Natural killer cell treated with Interleukin-12 subunit alpha and Interleukin-12 subunit beta and Interleukin-15 and Interleukin-18, amount 100 ng/mL, for 72 hours (primary cell): ENCODE measurements around the gene AIF1. TPM values are rescaled to one million over a fixed set of nuclear protein-coding genes. Genes with fewer than 3 reads are reported as not detected.

ENCODE experiments used
- ATAC-seq, 2 donors: fragments of 150-1000 bp; cut with Tn5 transposase in 1 of 2; sonication (Bioruptor Pico), chemical (Tn5 transposase) in 1 of 2; 2 replicates each; pipeline ENCODE4 v1.10.0; 2021
- DNase-seq: peaks from one replicate; pipeline ENCODE4 v3.0.0; 2022; ENCODE audit warnings: low spot score
- H3K27ac Mint-ChIP-seq, 2 donors: 1 replicate in 1 of 2; 2 replicates in 1 of 2; pipeline ENCODE4 v1.8.0; 2022; ENCODE audit warnings: mixed read lengths in 2 of 2, mild to moderate bottlenecking in 1 of 2, moderate library complexity in 1 of 2
- H3K27me3 Mint-ChIP-seq, 2 donors: 1 replicate in 1 of 2; 2 replicates in 1 of 2; pipeline ENCODE4 v1.8.0; 2022; ENCODE audit warnings: mixed read lengths in 2 of 2
- H3K36me3 Mint-ChIP-seq: one replicate; pipeline ENCODE4 v1.8.0; 2022; ENCODE audit warnings: mixed read lengths
- H3K4me1 Mint-ChIP-seq, 2 donors: 1 replicate in 1 of 2; 2 replicates in 1 of 2; pipeline ENCODE4 v1.8.0; 2022; ENCODE audit warnings: low read depth in 2 of 2, mixed read lengths in 2 of 2, mild to moderate bottlenecking in 1 of 2
- H3K4me3 Mint-ChIP-seq: one replicate; pipeline ENCODE4 v1.8.0; 2022; ENCODE audit warnings: mixed read lengths
- H3K9me3 Mint-ChIP-seq: 2 replicates; pipeline ENCODE4 v1.8.0; 2022; ENCODE audit warnings: mixed read lengths
- total RNA-seq, 2 donors: library from RNA; stranded (reverse); gene quantifications; one replicate each; pipeline ENCODE4 v1.2.3, GENCODE V29; 2022

AIF1 gene
- total RNA-seq, 2 donors from 2014 or later, result 9.3 to 20.0 TPM

DNA sequence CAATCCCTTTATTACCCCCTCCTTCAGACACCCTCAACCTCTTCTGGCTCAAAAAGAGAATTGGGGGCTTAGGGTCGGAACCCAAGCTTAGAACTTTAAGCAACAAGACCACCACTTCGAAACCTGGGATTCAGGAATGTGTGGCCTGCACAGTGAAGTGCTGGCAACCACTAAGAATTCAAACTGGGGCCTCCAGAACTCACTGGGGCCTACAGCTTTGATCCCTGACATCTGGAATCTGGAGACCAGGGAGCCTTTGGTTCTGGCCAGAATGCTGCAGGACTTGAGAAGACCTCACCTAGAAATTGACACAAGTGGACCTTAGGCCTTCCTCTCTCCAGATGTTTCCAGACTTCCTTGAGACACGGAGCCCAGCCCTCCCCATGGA lies 37.5 kb upstream of the AIF1 start:
- no peaks in the 10 kb centered on the region for H3K9me3 Mint-ChIP-seq
- H3K4me1 Mint-ChIP-seq, result peaks cover 78 to 88% of the 10 kb centered on the region in 2 donors
- H3K4me3 Mint-ChIP-seq, result peak overlapping the region; percentile 96
- ATAC-seq (no peak), DNase-seq (no peak)
- H3K27ac Mint-ChIP-seq, result peak overlapping the region; percentile 88 to 92
- no peaks in the 10 kb centered on the region for H3K27me3 Mint-ChIP-seq
- H3K36me3 Mint-ChIP-seq, result peaks cover 26% of the 10 kb centered on the region

DNA sequence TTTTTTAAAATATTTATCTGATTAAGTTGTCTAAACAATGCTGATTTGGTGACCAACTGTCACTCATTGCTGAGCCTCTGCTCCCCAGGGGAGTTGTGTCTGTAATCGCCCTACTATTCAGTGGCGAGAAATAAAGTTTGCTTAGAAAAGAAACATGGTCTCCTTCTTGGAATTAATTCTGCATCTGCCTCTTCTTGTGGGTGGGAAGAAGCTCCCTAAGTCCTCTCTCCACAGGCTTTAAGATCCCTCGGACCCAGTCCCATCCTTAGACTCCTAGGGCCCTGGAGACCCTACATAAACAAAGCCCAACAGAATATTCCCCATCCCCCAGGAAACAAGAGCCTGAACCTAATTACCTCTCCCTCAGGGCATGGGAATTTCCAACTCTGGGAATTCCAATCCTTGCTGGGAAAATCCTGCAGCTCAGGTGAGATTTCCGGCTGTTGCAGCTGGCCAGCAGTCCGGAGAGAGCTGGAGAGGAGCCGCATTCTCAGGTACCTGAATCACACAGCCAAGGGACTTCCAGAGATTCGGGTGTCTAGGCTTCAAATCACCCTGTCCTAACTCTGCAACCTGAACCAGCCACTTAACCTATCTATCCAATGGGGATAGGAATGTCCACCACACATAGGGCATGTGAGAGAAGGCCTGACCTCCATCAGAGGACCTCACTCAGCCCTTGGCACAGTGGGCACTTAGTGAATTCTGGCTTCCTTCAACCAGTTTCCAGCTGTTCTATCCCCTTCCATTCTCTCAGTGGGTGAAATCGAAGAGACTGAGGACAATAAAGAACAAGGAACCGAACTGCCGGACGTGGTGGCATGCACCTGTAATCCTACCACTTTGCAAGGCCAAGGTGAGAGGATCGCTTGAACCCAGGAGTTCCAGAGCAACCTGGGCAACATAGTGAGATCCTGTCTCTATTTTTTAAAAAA lies 36.6 kb upstream of the AIF1 start:
- H3K27me3 Mint-ChIP-seq, result no peaks in the 10 kb centered on the region
- DNase-seq (no peak), ATAC-seq (no peak)
- peak overlapping the region; percentile 88 to 92 for H3K27ac Mint-ChIP-seq
- peaks cover 26% of the 10 kb centered on the region for H3K36me3 Mint-ChIP-seq
- peaks cover 76 to 85% of the 10 kb centered on the region in 2 donors for H3K4me1 Mint-ChIP-seq
- H3K4me3 Mint-ChIP-seq, result peak overlapping the region; percentile 100
- no peaks in the 10 kb centered on the region for H3K9me3 Mint-ChIP-seq

GRCh38 chr6:31579119-31579505 lies 35.9 kb upstream of the AIF1 start:
- no peak for ATAC-seq
- Mint-ChIP-seq H3K4me3 (peak overlapping the region; percentile 100), H3K4me1 (peaks cover 69 to 78% of the 10 kb centered on the region in 2 donors), H3K27me3 (no peaks in the 10 kb centered on the region), H3K9me3 (no peaks in the 10 kb centered on the region), H3K27ac (peak overlapping the region; percentile 88 to 92), H3K36me3 (peaks cover 26% of the 10 kb centered on the region)
- no peak for DNase-seq

GRCh38 chr6:31579546-31580437 lies 35.2 kb upstream of the AIF1 start:
- no peak for DNase-seq
- Mint-ChIP-seq H3K4me3 (peak overlapping the region; percentile 100), H3K27me3 (no peaks in the 10 kb centered on the region), H3K36me3 (peaks cover 26% of the 10 kb centered on the region), H3K9me3 (no peaks in the 10 kb centered on the region), H3K27ac (peak overlapping the region; percentile 88 to 92), H3K4me1 (peaks cover 64 to 73% of the 10 kb centered on the region in 2 donors)
- ATAC-seq, result no peak

DNA sequence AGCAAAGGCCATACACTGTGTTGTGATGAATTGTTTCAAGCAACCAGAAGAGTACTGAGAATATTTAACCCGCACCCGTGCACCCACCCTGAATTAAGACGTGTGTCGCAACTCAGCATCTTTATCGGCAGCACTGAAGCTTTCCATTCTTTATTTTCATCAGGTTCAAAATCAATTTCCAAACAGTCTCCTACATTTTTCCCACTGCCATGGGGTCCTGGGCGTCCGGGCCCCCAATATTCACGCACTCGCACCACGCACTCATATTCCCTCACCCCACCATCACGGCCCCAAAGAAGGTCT lies 34.6 kb upstream of the AIF1 start:
- H3K4me3 Mint-ChIP-seq, result peak overlapping the region; percentile 100
- H3K4me1 Mint-ChIP-seq, result peaks cover 62 to 69% of the 10 kb centered on the region in 2 donors
- DNase-seq (no peak), ATAC-seq (peak in 1 of 2 donors; percentile 0)
- H3K27ac Mint-ChIP-seq, result peak overlapping the region; percentile 88 to 92
- H3K27me3 Mint-ChIP-seq, result no peaks in the 10 kb centered on the region
- H3K9me3 Mint-ChIP-seq, result no peaks in the 10 kb centered on the region
- H3K36me3 Mint-ChIP-seq, result peaks cover 26% of the 10 kb centered on the region

- H3K36me3 Mint-ChIP-seq, result peaks cover 21% of the 10 kb centered on the region
- peak overlapping the region; percentile 100 for H3K4me3 Mint-ChIP-seq
- peak; percentile 91 for DNase-seq
- no peaks in the 10 kb centered on the region for H3K27me3 Mint-ChIP-seq
- H3K27ac Mint-ChIP-seq, result peak overlapping the region; percentile 88 to 92
- peak; percentile 83 to 86 for ATAC-seq
- no peaks in the 10 kb centered on the region for H3K9me3 Mint-ChIP-seq
- H3K4me1 Mint-ChIP-seq, result peaks cover 62 to 69% of the 10 kb centered on the region in 2 donors
Observed at GRCh38 chr6:31580807-31581433, 34.1 kb upstream of the AIF1 start.

DNA sequence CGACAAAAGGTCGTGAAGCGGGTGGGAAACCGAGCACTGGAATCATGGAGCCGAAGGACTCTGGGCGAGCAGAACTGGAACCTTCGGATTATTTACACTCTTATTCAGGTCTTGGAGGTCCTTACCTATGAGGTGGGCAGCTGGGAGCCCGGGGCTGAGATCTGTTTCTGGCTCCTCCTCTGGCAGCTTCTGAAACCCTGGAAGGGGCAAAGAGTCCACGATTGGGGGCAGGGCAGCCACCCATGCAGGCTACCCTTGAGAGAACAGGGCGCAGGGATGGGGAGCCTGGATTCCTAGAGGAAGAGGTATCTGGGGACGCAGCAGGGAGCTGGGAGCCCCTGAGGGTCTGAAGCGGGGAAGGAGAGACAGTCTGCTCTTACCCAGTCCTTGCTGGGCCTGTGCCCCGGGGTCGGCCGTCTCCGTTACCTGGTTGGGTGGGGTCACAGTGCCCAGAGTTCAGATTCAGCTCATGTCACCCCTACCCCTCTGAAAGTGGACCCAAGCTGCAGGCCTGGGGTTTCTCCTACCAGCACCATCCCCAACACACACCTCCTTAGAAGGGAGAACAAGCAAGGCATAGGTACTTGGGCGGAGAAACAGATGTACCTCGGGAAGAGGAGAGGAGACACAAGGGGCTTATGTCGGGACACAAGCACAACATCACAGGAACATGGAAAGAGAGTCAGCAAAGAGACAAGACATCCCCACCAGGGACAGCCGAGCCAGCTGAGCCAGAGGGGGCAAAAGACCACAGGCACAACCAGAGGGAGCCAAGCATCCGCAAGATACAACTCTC lies 33.4 kb upstream of the AIF1 start:
- Mint-ChIP-seq H3K9me3 (no peaks in the 10 kb centered on the region), H3K4me1 (peaks cover 60 to 69% of the 10 kb centered on the region in 2 donors), H3K4me3 (peak overlapping the region; percentile 100), H3K36me3 (peaks cover 14% of the 10 kb centered on the region), H3K27me3 (no peaks in the 10 kb centered on the region), H3K27ac (peak overlapping the region; percentile 88 to 92)
- DNase-seq, result no peak
- no peak for ATAC-seq

DNA sequence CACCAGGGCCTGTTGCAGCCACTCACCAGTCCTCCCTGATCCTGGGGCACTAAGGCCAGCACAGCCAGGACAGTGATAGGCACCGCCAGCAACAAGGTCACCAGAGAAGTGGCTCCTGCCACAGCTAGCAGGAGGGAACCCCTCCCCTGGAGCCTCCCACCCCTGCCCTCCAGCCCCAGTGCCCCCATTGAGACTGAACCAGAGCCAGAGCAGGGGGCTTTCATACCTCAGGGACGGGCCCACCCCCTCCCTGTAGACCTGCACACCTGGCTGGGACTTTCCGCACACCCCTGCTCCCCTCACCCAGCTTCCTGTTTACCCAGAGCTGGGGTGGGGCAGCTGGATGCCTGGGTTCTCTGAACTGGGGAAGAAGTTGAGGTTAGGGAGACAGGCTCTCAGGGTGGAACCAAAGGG lies 32.8 kb upstream of the AIF1 start, which contains the start of gene LTB:
Gene LTB, minus strand, starts transcription at position 195 of the 414 bp plus-strand sequence. Its CDS starts 7 bp downstream, at position 188.
- Mint-ChIP-seq H3K27ac (peak within 1 kb of the TSS; percentile 88 to 92), H3K36me3 (peaks cover 10% of the 10 kb centered on the region), H3K4me1 (peaks cover 61 to 70% of the 10 kb centered on the region in 2 donors), H3K9me3 (no peaks in the 10 kb centered on the region), H3K27me3 (no peaks in the 10 kb centered on the region), H3K4me3 (peak within 1 kb of the TSS; percentile 100)
- no peak for ATAC-seq
- no peak for DNase-seq

- Mint-ChIP-seq H3K9me3 (no peaks in the 10 kb centered on the region), H3K27me3 (no peaks in the 10 kb centered on the region), H3K4me1 (peaks cover 56 to 74% of the 10 kb centered on the region in 2 donors), H3K4me3 (peak overlapping the region; percentile 64), H3K27ac (peak overlapping the region; percentile 87 to 88), H3K36me3 (peaks cover 11% of the 10 kb centered on the region)
- no peak for ATAC-seq
- no peak for DNase-seq
Observed at GRCh38 chr6:31585491-31585890, 29.5 kb upstream of the AIF1 start.

GRCh38 chr6:31586008-31586407 lies 29.0 kb upstream of the AIF1 start, which contains the start of gene LST1:
Gene LST1 (plus strand): TSS chr6:31586277. CDS start chr6:31587300, 1,023 bp downstream.
- Mint-ChIP-seq H3K27me3 (no peaks in the 10 kb centered on the region), H3K27ac (peak within 1 kb of the TSS; percentile 87 to 88), H3K36me3 (peaks cover 9% of the 10 kb centered on the region), H3K9me3 (no peaks in the 10 kb centered on the region), H3K4me3 (peak within 1 kb of the TSS; percentile 90), H3K4me1 (peaks cover 57 to 74% of the 10 kb centered on the region in 2 donors)
- DNase-seq, result no peak
- peak in 1 of 2 donors; percentile 14 for ATAC-seq

- H3K4me3 Mint-ChIP-seq, result peak overlapping the region; percentile 90
- ATAC-seq (peak; percentile 40 to 59), DNase-seq (no peak)
- H3K9me3 Mint-ChIP-seq, result no peaks in the 10 kb centered on the region
- H3K27ac Mint-ChIP-seq, result peak overlapping the region; percentile 87 to 88
- H3K27me3 Mint-ChIP-seq, result no peaks in the 10 kb centered on the region
- H3K4me1 Mint-ChIP-seq, result peaks cover 50 to 67% of the 10 kb centered on the region in 2 donors
- peaks cover 7% of the 10 kb centered on the region for H3K36me3 Mint-ChIP-seq
Observed at GRCh38 chr6:31586599-31587281, 28.3 kb upstream of the AIF1 start.
